BE2C (cell line): ENCODE results near the gene WWC2.

Experiments
- DNase-seq: peaks from one replicate; pipeline ENCODE4 v3.0.0-alpha.2; 2020
- H3K27me3 ChIP-seq: fragments of 250-450 bp; sonication (Bioruptor Pico); 2 replicates; pipeline ENCODE4 v1.5.1; 2020; ENCODE audit warnings: mild to moderate bottlenecking
- H3K36me3 ChIP-seq: fragments of 250-450 bp; sonication (Bioruptor Pico); 2 replicates; pipeline ENCODE4 v1.5.1; 2020; ENCODE audit warnings: mild to moderate bottlenecking
- H3K4me1 ChIP-seq: fragments of 250-450 bp; sonication (Bioruptor Pico); 2 replicates; pipeline ENCODE4 v1.5.1; 2020
- H3K4me3 ChIP-seq: 2 replicates; pipeline ENCODE4 v1.5.1; 2011; ENCODE audit warnings: low read depth, low read length
- H3K9me3 ChIP-seq: fragments of 250-450 bp; sonication (Bioruptor Pico); 2 replicates; pipeline ENCODE4 v1.5.1; 2020
- TF ChIP-seq, protein P1 (sequence below): IDR thresholded peaks from 2 replicates; pipeline ENCODE4 v1.5.1; 2012; ENCODE audit warnings: mild to moderate bottlenecking, low read depth, low read length

Gene WWC2

DNA sequence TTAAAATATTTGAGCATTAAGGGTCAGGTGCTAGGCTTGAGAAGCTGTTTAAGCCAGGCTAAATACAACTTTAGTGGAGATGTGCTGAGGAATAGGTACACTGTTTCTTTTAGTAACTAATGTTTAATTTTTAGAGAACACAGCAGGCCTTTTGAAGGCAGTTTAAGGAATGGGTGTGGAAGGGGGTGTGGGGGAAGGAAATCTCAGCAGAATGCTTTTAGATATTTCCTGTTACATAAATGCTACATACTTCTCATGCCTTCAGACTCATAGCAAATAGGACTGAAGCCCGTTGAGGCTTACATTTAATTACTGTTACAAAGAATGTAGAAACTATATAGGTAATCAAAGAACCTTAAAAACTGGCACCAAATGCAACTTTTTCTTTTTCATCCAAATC lies 66.3 kb downstream of the WWC2 start:
- peaks cover 15% of the 10 kb centered on the region for H3K4me1 ChIP-seq
- H3K4me3 ChIP-seq: no peak overlapping the region
- no peaks in the 10 kb centered on the region for H3K36me3 ChIP-seq
- TF ChIP-seq, protein P1, sequence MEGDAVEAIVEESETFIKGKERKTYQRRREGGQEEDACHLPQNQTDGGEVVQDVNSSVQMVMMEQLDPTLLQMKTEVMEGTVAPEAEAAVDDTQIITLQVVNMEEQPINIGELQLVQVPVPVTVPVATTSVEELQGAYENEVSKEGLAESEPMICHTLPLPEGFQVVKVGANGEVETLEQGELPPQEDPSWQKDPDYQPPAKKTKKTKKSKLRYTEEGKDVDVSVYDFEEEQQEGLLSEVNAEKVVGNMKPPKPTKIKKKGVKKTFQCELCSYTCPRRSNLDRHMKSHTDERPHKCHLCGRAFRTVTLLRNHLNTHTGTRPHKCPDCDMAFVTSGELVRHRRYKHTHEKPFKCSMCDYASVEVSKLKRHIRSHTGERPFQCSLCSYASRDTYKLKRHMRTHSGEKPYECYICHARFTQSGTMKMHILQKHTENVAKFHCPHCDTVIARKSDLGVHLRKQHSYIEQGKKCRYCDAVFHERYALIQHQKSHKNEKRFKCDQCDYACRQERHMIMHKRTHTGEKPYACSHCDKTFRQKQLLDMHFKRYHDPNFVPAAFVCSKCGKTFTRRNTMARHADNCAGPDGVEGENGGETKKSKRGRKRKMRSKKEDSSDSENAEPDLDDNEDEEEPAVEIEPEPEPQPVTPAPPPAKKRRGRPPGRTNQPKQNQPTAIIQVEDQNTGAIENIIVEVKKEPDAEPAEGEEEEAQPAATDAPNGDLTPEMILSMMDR: no peak
- no peaks in the 10 kb centered on the region for H3K27me3 ChIP-seq
- DNase-seq: no peak
- no peaks in the 10 kb centered on the region for H3K9me3 ChIP-seq

DNA sequence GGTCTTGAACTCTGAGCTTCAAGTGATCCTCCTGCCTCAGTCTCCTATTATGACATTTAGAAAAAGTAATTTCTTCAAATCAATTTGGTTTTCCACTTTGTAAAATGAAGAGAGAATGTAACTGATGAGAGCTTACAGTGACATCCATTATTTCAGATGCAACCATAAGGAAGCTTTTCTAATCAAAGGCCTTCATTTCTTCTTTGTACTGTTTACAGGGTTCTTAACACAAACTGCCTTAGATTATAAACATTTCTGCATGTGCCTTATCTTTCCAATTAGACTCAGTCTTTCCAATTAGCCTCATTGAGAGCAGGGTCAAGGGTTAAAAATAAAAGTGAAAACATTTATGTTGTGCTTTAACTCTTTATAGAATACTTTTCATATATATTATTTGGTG lies 71.8 kb downstream of the WWC2 start:
- no peaks in the 10 kb centered on the region for H3K36me3 ChIP-seq
- no peak for DNase-seq
- no peaks in the 10 kb centered on the region for H3K9me3 ChIP-seq
- no peaks in the 10 kb centered on the region for H3K27me3 ChIP-seq
- H3K4me1 ChIP-seq: no peaks in the 10 kb centered on the region; the same call in 1 of the 2 replicates
- TF ChIP-seq, protein P1: no peak
- no peak overlapping the region for H3K4me3 ChIP-seq

DNA sequence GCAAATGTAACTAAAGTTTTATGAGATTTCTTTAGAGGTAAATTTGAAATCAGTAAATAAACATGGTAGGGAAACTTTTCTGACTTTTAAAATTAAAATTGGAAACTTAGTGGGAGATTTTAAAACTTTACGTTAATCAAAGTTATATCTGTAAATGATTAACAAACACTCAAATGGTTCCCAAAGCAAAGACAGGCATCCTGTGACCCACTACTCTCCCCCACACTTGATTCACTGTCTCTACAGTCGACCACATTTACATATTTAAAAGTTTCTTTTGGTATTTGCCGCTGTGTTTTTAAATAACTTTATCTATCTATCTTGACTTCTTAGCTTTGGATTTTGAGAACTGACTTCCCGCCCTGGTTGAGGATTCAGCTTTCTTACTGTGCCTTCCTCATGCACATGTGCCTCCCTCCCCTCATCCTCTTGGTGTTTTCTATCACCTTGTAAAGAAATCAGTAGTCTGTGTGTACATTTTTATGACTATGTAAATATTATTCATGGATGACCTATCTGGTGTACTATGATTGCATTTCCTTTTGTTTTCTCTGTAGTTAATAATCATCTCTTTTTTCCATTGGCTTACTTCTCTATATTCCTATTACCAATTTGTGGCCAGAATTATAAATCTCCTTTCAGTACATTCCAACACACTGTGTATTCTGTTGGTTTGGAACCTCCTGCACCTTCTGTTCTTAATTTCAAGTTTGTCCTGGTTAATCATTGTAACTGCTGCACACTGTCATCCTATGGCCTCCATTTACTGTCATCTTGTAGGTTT lies 72.6 kb downstream of the WWC2 start:
- Histone ChIP-seq H3K4me1 (no peaks in the 10 kb centered on the region; the same call in 1 of the 2 replicates), H3K9me3 (no peaks in the 10 kb centered on the region), H3K27me3 (no peaks in the 10 kb centered on the region), H3K36me3 (no peaks in the 10 kb centered on the region), H3K4me3 (no peak overlapping the region)
- no peak for DNase-seq
- TF ChIP-seq, protein P1: no peak

GRCh38 chr4:183172881-183173280 lies 73.8 kb downstream of the WWC2 start:
- no peaks in the 10 kb centered on the region for H3K27me3 ChIP-seq
- no peaks in the 10 kb centered on the region; the same call in 1 of the 2 replicates for H3K4me1 ChIP-seq
- TF ChIP-seq, protein P1: no peak
- H3K4me3 ChIP-seq: no peak overlapping the region
- H3K9me3 ChIP-seq: no peaks in the 10 kb centered on the region
- no peaks in the 10 kb centered on the region for H3K36me3 ChIP-seq
- DNase-seq: no peak

- DNase-seq: no peak
- H3K9me3 ChIP-seq: no peaks in the 10 kb centered on the region
- H3K4me3 ChIP-seq: no peak overlapping the region
- TF ChIP-seq, protein P1: no peak
- no peaks in the 10 kb centered on the region for H3K36me3 ChIP-seq
- no peaks in the 10 kb centered on the region; the same call in 1 of the 2 replicates for H3K4me1 ChIP-seq
- no peaks in the 10 kb centered on the region for H3K27me3 ChIP-seq
These were observed 74.8 kb downstream of the WWC2 start for GRCh38 chr4:183173580-183174526.
